DND-41 (cell line): Measurements from ENCODE around the gene TENT5A.
"Not testable (repeated sequence)": the region's sequence is repeated elsewhere in the genome, so short reads cannot be mapped to it uniquely, and the experiment has no call there.

ENCODE experiments used
- ATAC-seq: fragments of 200-7000 bp; cut with Tn5 transposase; 3 replicates; pipeline ENCODE4 v1.9.1; 2021; ENCODE audit warnings: low read depth; ENCODE audit not compliant: insufficient read depth
- DNase-seq: peaks from one replicate; pipeline ENCODE4 v3.0.0-alpha.2; 2020
- H2AFZ ChIP-seq: 2 replicates; pipeline ENCODE4 v1.6.0; 2012; ENCODE audit warnings: low read depth, low read length
- H3K27ac ChIP-seq: 2 replicates; pipeline ENCODE4 v1.5.1; 2012; ENCODE audit warnings: low read length, inconsistent platforms
- H3K27me3 ChIP-seq: fragments of 200-600 bp; sonication (generic); 2 replicates; pipeline ENCODE4 v1.6.0; 2012; ENCODE audit warnings: low read length, mild to moderate bottlenecking, inconsistent platforms; ENCODE audit not compliant: insufficient read depth, poor library complexity
- H3K36me3 ChIP-seq: 2 replicates; pipeline ENCODE4 v1.5.1; 2012; ENCODE audit warnings: low read length, inconsistent platforms; ENCODE audit not compliant: insufficient read depth
- H3K4me1 ChIP-seq: 2 replicates; pipeline ENCODE4 v1.5.1; 2012; ENCODE audit warnings: mild to moderate bottlenecking, low read length; ENCODE audit not compliant: insufficient read depth
- H3K4me2 ChIP-seq: 2 replicates; pipeline ENCODE4 v1.6.0; 2012; ENCODE audit warnings: mild to moderate bottlenecking, moderate library complexity, low read length, inconsistent platforms; ENCODE audit not compliant: insufficient read depth
- H3K4me3 ChIP-seq, 2 experiments: fragments of 200-600 bp in 1 of 2; shearing (Covaris generic) in 1 of 2; 2 replicates each; pipeline ENCODE4 v1.5.1; 2012 to 2016; ENCODE audit warnings: inconsistent platforms in 2 of 2, low read length in 2 of 2, mild to moderate bottlenecking in 2 of 2, low read depth in 1 of 2, moderate library complexity in 1 of 2
- H3K79me2 ChIP-seq: 2 replicates; pipeline ENCODE4 v1.6.0; 2012; ENCODE audit warnings: low read length, inconsistent platforms; ENCODE audit not compliant: insufficient read depth
- H3K9ac ChIP-seq: 2 replicates; pipeline ENCODE4 v1.6.0; 2012; ENCODE audit warnings: low read depth, mild to moderate bottlenecking, inconsistent platforms, low read length, moderate library complexity
- H3K9me3 ChIP-seq: 2 replicates; pipeline ENCODE4 v1.5.1; 2012; ENCODE audit warnings: low read length, moderate library complexity, mild to moderate bottlenecking, inconsistent platforms; ENCODE audit not compliant: insufficient read depth, severe bottlenecking
- H4K20me1 ChIP-seq: 2 replicates; pipeline ENCODE4 v1.6.0; 2012; ENCODE audit warnings: low read length; ENCODE audit not compliant: insufficient read depth
- EZH2 ChIP-seq: IDR thresholded peaks from 3 replicates; pipeline ENCODE4 v1.6.1; 2012; ENCODE audit warnings: borderline replicate concordance, low read depth, mild to moderate bottlenecking, moderate library complexity, low read length, inconsistent platforms; ENCODE audit not compliant: severe bottlenecking
- TF ChIP-seq, protein P1 (sequence below): IDR thresholded peaks from 2 replicates; pipeline ENCODE4 v1.5.1; 2012; ENCODE audit warnings: borderline replicate concordance, low read length, moderate library complexity, mild to moderate bottlenecking; ENCODE audit not compliant: poor library complexity, severe bottlenecking; ENCODE audit errors: extremely low read depth

Gene TENT5A

DNA sequence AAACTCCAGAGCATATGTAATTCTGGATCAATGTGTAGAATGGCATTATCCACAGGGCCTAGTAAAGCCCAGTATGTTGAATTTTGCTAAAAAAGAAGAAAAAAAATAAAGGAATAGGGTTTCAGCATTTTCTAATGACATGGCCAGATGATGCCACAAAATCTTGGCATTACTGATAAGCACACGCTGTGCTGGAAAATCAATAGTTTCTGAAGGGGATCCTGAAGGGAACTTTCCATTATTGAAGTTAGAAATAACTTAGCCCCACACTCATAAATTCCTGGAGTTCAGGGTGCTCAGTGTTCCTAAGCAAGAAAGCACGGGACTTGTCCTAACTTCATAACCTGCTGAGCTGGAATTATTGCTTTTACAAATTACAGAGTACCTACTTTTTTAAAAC lies 10.8 kb downstream of the TENT5A start:
- Histone ChIP-seq H3K9me3 (no peaks in the 10 kb centered on the region), H3K9ac (no peak overlapping the region), H4K20me1 (no peaks in the 10 kb centered on the region), H3K27ac (no peak overlapping the region), H3K4me1 (no peaks in the 10 kb centered on the region), H3K36me3 (no peaks in the 10 kb centered on the region), H3K4me3 (no peak overlapping the region), H2AFZ (no peak overlapping the region; the same call in 1 of the 2 replicates), H3K4me2 (no peak overlapping the region), H3K79me2 (no peaks in the 10 kb centered on the region), H3K27me3 (no peaks in the 10 kb centered on the region)
- DNase-seq (no peak), ATAC-seq (no peak)
- TF ChIP-seq, protein P1, sequence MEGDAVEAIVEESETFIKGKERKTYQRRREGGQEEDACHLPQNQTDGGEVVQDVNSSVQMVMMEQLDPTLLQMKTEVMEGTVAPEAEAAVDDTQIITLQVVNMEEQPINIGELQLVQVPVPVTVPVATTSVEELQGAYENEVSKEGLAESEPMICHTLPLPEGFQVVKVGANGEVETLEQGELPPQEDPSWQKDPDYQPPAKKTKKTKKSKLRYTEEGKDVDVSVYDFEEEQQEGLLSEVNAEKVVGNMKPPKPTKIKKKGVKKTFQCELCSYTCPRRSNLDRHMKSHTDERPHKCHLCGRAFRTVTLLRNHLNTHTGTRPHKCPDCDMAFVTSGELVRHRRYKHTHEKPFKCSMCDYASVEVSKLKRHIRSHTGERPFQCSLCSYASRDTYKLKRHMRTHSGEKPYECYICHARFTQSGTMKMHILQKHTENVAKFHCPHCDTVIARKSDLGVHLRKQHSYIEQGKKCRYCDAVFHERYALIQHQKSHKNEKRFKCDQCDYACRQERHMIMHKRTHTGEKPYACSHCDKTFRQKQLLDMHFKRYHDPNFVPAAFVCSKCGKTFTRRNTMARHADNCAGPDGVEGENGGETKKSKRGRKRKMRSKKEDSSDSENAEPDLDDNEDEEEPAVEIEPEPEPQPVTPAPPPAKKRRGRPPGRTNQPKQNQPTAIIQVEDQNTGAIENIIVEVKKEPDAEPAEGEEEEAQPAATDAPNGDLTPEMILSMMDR, result no peak
- no peak for TF ChIP-seq EZH2

DNA sequence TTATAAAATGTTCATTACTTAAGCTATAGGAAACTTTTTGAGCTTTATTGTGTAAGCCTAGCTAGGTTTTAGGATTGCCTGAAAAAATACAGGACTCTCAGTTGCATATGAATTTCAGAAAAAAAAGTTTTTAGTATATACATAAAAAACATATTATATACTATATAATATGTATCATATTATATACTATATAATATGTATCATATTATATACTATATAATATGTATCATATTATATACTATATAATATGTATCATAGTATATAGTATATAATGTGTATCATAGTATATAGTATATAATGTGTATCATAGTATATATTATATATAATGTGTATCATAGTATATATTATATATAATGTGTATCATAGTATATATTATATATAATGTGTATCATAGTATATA lies 11.9 kb downstream of the TENT5A start:
- not testable (repeated sequence) for H3K36me3 ChIP-seq, H3K27me3 ChIP-seq, DNase-seq, H3K9ac ChIP-seq, H3K4me2 ChIP-seq, H3K4me3 ChIP-seq, H2AFZ ChIP-seq, ATAC-seq, H3K4me1 ChIP-seq, H4K20me1 ChIP-seq, H3K79me2 ChIP-seq, H3K27ac ChIP-seq, H3K9me3 ChIP-seq

DNA sequence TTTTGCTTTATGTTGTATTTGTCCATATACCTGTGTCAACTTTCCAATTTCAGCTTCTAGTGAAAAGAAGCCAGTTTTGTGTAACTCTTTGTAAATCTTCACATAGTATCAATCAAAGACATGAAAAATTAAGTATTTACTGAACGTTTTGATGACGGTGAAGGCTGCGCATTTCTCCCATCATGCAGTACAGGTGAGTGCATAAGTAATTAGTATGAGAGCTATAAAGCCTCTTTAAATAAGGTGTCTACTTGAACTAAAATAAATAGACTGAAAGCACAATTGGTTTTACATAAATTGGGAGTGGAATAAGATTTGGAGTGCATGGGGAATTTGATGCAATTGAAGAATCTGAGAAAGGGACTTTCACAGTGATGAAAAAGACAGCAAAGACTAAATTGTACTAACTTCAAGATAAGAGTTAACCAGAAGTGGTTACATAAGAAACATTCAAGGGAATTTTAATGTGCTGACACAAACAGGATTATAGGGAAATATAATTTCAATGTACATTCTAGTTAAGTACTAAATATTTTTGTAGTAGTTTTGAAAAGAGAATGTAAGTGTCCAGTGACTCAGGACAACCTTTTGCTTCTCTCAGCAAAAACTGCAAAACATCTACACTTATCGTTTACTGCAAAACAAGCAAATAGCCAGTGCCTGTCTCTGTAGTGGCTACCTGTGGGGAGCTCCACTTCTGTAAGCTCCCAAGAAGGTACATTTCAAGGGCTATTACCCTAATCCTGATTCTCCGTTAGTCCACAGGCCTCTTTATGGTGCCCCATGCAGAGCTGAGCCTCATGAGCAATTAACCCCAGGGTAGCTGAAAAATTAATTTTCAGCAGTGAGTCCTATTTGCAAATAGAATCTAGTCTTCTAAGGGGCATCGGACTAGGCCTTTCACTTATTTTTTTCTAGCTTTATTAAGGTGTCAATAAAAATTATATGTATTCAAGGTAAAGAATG lies 13.0 kb downstream of the TENT5A start:
- no peaks in the 10 kb centered on the region for H3K9me3 ChIP-seq
- no peak overlapping the region for H2AFZ ChIP-seq
- H4K20me1 ChIP-seq, result no peaks in the 10 kb centered on the region
- H3K4me2 ChIP-seq, result no peak overlapping the region
- DNase-seq (no peak), ATAC-seq (no peak)
- no peak overlapping the region for H3K27ac ChIP-seq
- no peak overlapping the region for H3K4me3 ChIP-seq
- H3K4me1 ChIP-seq, result no peaks in the 10 kb centered on the region
- H3K27me3 ChIP-seq, result no peaks in the 10 kb centered on the region
- H3K36me3 ChIP-seq, result no peaks in the 10 kb centered on the region
- H3K79me2 ChIP-seq, result no peaks in the 10 kb centered on the region
- no peak for TF ChIP-seq EZH2
- TF ChIP-seq, protein P1, result no peak
- H3K9ac ChIP-seq, result no peak overlapping the region

DNA sequence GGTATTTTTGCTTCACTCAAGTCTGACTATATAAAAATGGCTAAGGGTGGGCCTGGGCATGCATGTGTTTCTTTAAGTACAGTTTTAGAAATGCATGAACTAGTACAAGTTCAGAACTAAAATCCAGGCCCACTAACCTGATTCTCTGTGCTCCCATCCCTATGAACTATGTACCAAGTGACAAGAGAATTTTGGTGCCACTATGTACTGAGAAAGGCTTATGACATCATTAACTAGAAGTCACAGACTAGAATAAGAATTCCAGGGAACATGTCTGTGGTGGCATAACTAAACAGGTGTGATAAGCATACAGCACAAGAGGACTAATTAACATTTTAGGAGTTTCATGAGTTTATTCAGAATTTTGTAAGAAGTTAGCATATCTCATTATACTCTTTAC lies 16.1 kb downstream of the TENT5A start:
- no peak for ATAC-seq
- no peak overlapping the region for H3K27ac ChIP-seq
- H3K4me3 ChIP-seq, result no peak overlapping the region
- no peak overlapping the region for H3K9ac ChIP-seq
- no peak overlapping the region for H2AFZ ChIP-seq
- H3K4me1 ChIP-seq, result no peaks in the 10 kb centered on the region
- DNase-seq, result no peak
- H3K36me3 ChIP-seq, result no peaks in the 10 kb centered on the region
- H3K4me2 ChIP-seq, result no peak overlapping the region
- no peaks in the 10 kb centered on the region for H3K27me3 ChIP-seq
- no peak for TF ChIP-seq EZH2
- H3K9me3 ChIP-seq, result no peaks in the 10 kb centered on the region
- no peaks in the 10 kb centered on the region for H3K79me2 ChIP-seq
- no peaks in the 10 kb centered on the region for H4K20me1 ChIP-seq
